H9 (cell line): ENCODE data around the gene RAP1GAP2. TPM values are rescaled to one million over a fixed set of nuclear protein-coding genes. Genes with fewer than 3 reads are reported as not detected.
A peak's percentile ranks its signal among the peaks of the same experiment; 100 is the strongest.

Experiments used
- DNase-seq: peaks from one replicate; pipeline ENCODE4 v3.0.0-alpha.2; 2017
- H2AFZ ChIP-seq: one replicate; pipeline ENCODE4 v1.6.1; 2013; ENCODE audit warnings: mild to moderate bottlenecking, low read length, control low read depth, moderate library complexity
- H2AK5ac ChIP-seq: 2 replicates; pipeline ENCODE4 v1.6.1; 2013; ENCODE audit warnings: low read length, control low read depth, mixed read lengths; ENCODE audit not compliant: insufficient read length
- H2BK120ac ChIP-seq: one replicate; pipeline ENCODE4 v1.6.1; 2013; ENCODE audit warnings: low read depth, mild to moderate bottlenecking, low read length, control low read depth, inconsistent platforms; ENCODE audit not compliant: poor library complexity, severe bottlenecking
- H2BK12ac ChIP-seq: 2 replicates; pipeline ENCODE4 v1.6.1; 2013; ENCODE audit warnings: low read length, control low read depth, mixed read lengths, low read depth; ENCODE audit not compliant: insufficient read length
- H2BK15ac ChIP-seq: 2 replicates; pipeline ENCODE4 v1.6.1; 2013; ENCODE audit warnings: low read depth, low read length, control low read depth
- H2BK20ac ChIP-seq: one replicate; pipeline ENCODE4 v1.6.1; 2013; ENCODE audit warnings: low read depth, mild to moderate bottlenecking, low read length, control low read depth, inconsistent platforms; ENCODE audit not compliant: poor library complexity, severe bottlenecking
- H2BK5ac ChIP-seq: 2 replicates; pipeline ENCODE4 v1.6.1; 2013; ENCODE audit warnings: low read length, control low read depth, mixed read lengths; ENCODE audit not compliant: insufficient read length
- H3K14ac ChIP-seq: 2 replicates; pipeline ENCODE4 v1.6.1; 2013; ENCODE audit warnings: low read length, control low read depth; ENCODE audit not compliant: insufficient read depth
- H3K18ac ChIP-seq: 2 replicates; pipeline ENCODE4 v1.6.1; 2013; ENCODE audit warnings: low read depth, mild to moderate bottlenecking, mixed read lengths, low read length, control low read depth; ENCODE audit not compliant: insufficient read length
- H3K23ac ChIP-seq: 2 replicates; pipeline ENCODE4 v1.6.1; 2013; ENCODE audit warnings: low read length, control low read depth, mixed read lengths, low read depth; ENCODE audit not compliant: insufficient read length
- H3K23me2 ChIP-seq: 2 replicates; pipeline ENCODE4 v1.6.1; 2013; ENCODE audit warnings: low read depth, mild to moderate bottlenecking, mixed read lengths, low read length, control low read depth; ENCODE audit not compliant: insufficient read length, poor library complexity, severe bottlenecking
- H3K27ac ChIP-seq: 2 replicates; pipeline ENCODE4 v1.5.1; 2013; ENCODE audit warnings: low read length, control low read depth, mixed read lengths, low read depth; ENCODE audit not compliant: insufficient read length
- H3K27me3 ChIP-seq: 2 replicates; pipeline ENCODE4 v1.6.1; 2013; ENCODE audit warnings: low read length, control low read depth, inconsistent platforms; ENCODE audit not compliant: insufficient read depth
- H3K4ac ChIP-seq: 2 replicates; pipeline ENCODE4 v1.6.1; 2013; ENCODE audit warnings: low read depth, mild to moderate bottlenecking, control low read depth, inconsistent platforms, low read length, moderate library complexity
- H3K4me1 ChIP-seq: 2 replicates; pipeline ENCODE4 v1.6.1; 2013; ENCODE audit warnings: low read length, control low read depth, inconsistent platforms; ENCODE audit not compliant: insufficient read depth
- H3K4me2 ChIP-seq: 2 replicates; pipeline ENCODE4 v1.6.1; 2013; ENCODE audit warnings: low read length, control low read depth, mixed read lengths; ENCODE audit not compliant: insufficient read length, insufficient read depth
- H3K56ac ChIP-seq: 2 replicates; pipeline ENCODE4 v1.6.1; 2013; ENCODE audit warnings: low read depth, mild to moderate bottlenecking, mixed read lengths, low read length, control low read depth; ENCODE audit not compliant: insufficient read length
- H3K79me1 ChIP-seq: 2 replicates; pipeline ENCODE4 v1.6.1; 2013; ENCODE audit warnings: low read depth, mild to moderate bottlenecking, moderate library complexity, low read length, control low read depth, inconsistent platforms; ENCODE audit not compliant: insufficient read depth, poor library complexity, severe bottlenecking
- H3K79me2 ChIP-seq: 2 replicates; pipeline ENCODE4 v1.6.1; 2013; ENCODE audit warnings: low read length, control low read depth, inconsistent platforms; ENCODE audit not compliant: insufficient read depth
- H3K9ac ChIP-seq: 2 replicates; pipeline ENCODE4 v1.6.1; 2013; ENCODE audit warnings: low read length, control low read depth, mixed read lengths; ENCODE audit not compliant: insufficient read length; ENCODE audit errors: extremely low read depth
- H3K9me3 ChIP-seq: one replicate; pipeline ENCODE4 v1.6.1; 2013; ENCODE audit warnings: low read depth, low read length, inconsistent platforms; ENCODE audit not compliant: control insufficient read depth
- H3T11ph ChIP-seq: one replicate; pipeline ENCODE4 v1.6.1; 2013; ENCODE audit warnings: mild to moderate bottlenecking, low read length, control low read depth, inconsistent platforms
- H4K20me1 ChIP-seq: one replicate; pipeline ENCODE4 v1.6.1; 2013; ENCODE audit not compliant: control insufficient read depth, insufficient read length, insufficient read depth
- H4K5ac ChIP-seq: 2 replicates; pipeline ENCODE4 v1.6.1; 2013; ENCODE audit warnings: low read depth, mild to moderate bottlenecking, mixed read lengths, low read length, control low read depth; ENCODE audit not compliant: insufficient read length
- H4K8ac ChIP-seq: replicated peaks from 2 replicates; pipeline ENCODE4 v1.6.1; 2013; ENCODE audit warnings: low read length, control low read depth, mixed read lengths, low read depth; ENCODE audit not compliant: insufficient read length
- H4K91ac ChIP-seq: 2 replicates; pipeline ENCODE4 v1.6.1; 2013; ENCODE audit warnings: low read depth, mild to moderate bottlenecking, moderate library complexity, mixed read lengths, low read length, control low read depth; ENCODE audit not compliant: insufficient read length
- H3K27ac Mint-ChIP-seq, 3 experiments: 2 replicates in 2 of 3; 3 replicates in 1 of 3; pipeline ENCODE4 v1.8.0; 2020 to 2021; ENCODE audit warnings: mixed read lengths in 3 of 3, mild to moderate bottlenecking in 1 of 3, moderate library complexity in 1 of 3
- H3K27me3 Mint-ChIP-seq: 2 replicates; pipeline ENCODE4 v1.8.0; 2021; ENCODE audit warnings: low read depth, mild to moderate bottlenecking, moderate library complexity, mixed read lengths
- H3K36me3 Mint-ChIP-seq, 3 experiments: 2 replicates in 2 of 3; 3 replicates in 1 of 3; pipeline ENCODE4 v1.8.0; 2020 to 2021; ENCODE audit warnings: low read depth in 3 of 3, mixed read lengths in 3 of 3; ENCODE audit not compliant: insufficient read depth in 1 of 3
- H3K4me1 Mint-ChIP-seq, 2 experiments: 2 replicates each; pipeline ENCODE4 v1.8.0; 2020; ENCODE audit warnings: mixed read lengths in 2 of 2
- H3K4me3 Mint-ChIP-seq, 2 experiments: 2 replicates in 1 of 2; 3 replicates in 1 of 2; pipeline ENCODE4 v1.8.0; 2020 to 2021; ENCODE audit warnings: mild to moderate bottlenecking in 2 of 2, mixed read lengths in 2 of 2, moderate library complexity in 1 of 2
- H3K9me3 Mint-ChIP-seq, 2 experiments: 2 replicates in 1 of 2; 3 replicates in 1 of 2; pipeline ENCODE4 v1.8.0; 2020; ENCODE audit warnings: mild to moderate bottlenecking in 2 of 2, mixed read lengths in 2 of 2, moderate library complexity in 1 of 2
- CTCF ChIP-seq: fragments of 200-600 bp; sonication (generic); conservative IDR thresholded peaks from 3 replicates; pipeline ENCODE4 v1.8.0; 2021; ENCODE audit warnings: antibody characterized with exemption, mild to moderate bottlenecking
- WGBS: extraction: QIAGEN DNeasy Blood & Tissue Kit; methylation state at CpG from one replicate; pipeline ENCODE4 v1.1.7; 2013; ENCODE audit warnings: missing lambda C conversion rate, low lambda C conversion rate, mixed read lengths; ENCODE audit not compliant: insufficient read length; ENCODE audit errors: extremely low coverage; 5-methylcytosine and 5-hydroxymethylcytosine counted together
- total RNA-seq: library from RNA; stranded (reverse); gene quantifications from 2 replicates; pipeline ENCODE4 v1.2.1, GENCODE V29; 2021

The RAP1GAP2 gene
- total RNA-seq, 1 experiment from 2014 or later, result 33.8 TPM

GRCh38 chr17:2860045-2860444 is 63.8 kb downstream of the RAP1GAP2 start:
- Mint-ChIP-seq H3K27ac (peak overlapping the region in 2 of 3 experiments; percentile 1 to 58; a peak in 1 of 7 replicates), H3K36me3 (peaks cover 3 to 12% (median 9%) of the 10 kb centered on the region in 3 experiments; a peak in 5 of 7 replicates), H3K27me3 (no peaks in the 10 kb centered on the region; the same call in 1 of the 2 replicates), H3K9me3 (no peaks in the 10 kb centered on the region; a peak in 1 of 5 replicates), H3K4me1 (peaks cover 51 to 54% of the 10 kb centered on the region in 2 experiments), H3K4me3 (no peak overlapping the region)
- H3K23me2 ChIP-seq, result peaks cover 2% of the 10 kb centered on the region
- no peak overlapping the region for H3K4ac ChIP-seq
- H4K20me1 ChIP-seq, result no peaks in the 10 kb centered on the region
- H3K4me1 ChIP-seq, result peaks cover 6% of the 10 kb centered on the region; the same call in 1 of the 2 replicates
- DNase-seq, result no peak
- H3T11ph ChIP-seq, result no peak overlapping the region
- H3K27ac ChIP-seq, result no peak overlapping the region
- no peak overlapping the region for H3K23ac ChIP-seq
- H3K9ac ChIP-seq, result no peak overlapping the region
- no peak overlapping the region for H2BK120ac ChIP-seq
- H2BK12ac ChIP-seq, result no peak overlapping the region
- no peak overlapping the region for H3K14ac ChIP-seq
- WGBS, result no CpG with 5 or more reads among the region's 4 CpGs
- no peak overlapping the region for H4K8ac ChIP-seq
- H3K4me2 ChIP-seq, result no peak overlapping the region
- H3K18ac ChIP-seq, result no peak overlapping the region
- no peak overlapping the region for H2BK15ac ChIP-seq
- H3K79me2 ChIP-seq, result peaks cover 37% of the 10 kb centered on the region; the same call in 1 of the 2 replicates
- no peak overlapping the region for H3K56ac ChIP-seq
- no peak overlapping the region for H4K5ac ChIP-seq
- no peak overlapping the region for H2BK5ac ChIP-seq
- no peaks in the 10 kb centered on the region for H3K9me3 ChIP-seq
- no peak for TF ChIP-seq CTCF
- no peak overlapping the region for H2AFZ ChIP-seq
- no peak overlapping the region for H2AK5ac ChIP-seq
- no peaks in the 10 kb centered on the region for H3K27me3 ChIP-seq
- peaks cover 13% of the 10 kb centered on the region for H3K79me1 ChIP-seq
- H2BK20ac ChIP-seq, result no peak overlapping the region
- no peak overlapping the region for H4K91ac ChIP-seq
